ENCODE measurements around the gene DRP2. TPM values are rescaled to one million over a fixed set of nuclear protein-coding genes. Genes with fewer than 3 reads are reported as not detected.
"Not testable (repeated sequence)": the region's sequence is repeated elsewhere in the genome, so short reads cannot be mapped to it uniquely, and the experiment has no call there.

DRP2 gene
- polyA plus RNA-seq (ENCODE audit: insufficient read length in 4 of 4): 1 to 10 TPM; 1.5 to 2.2 (median 2.2) TPM

GRCh38 chrX:101219116-101219863 is at the start of gene DRP2:
TSS of gene DRP2 (plus strand) at chrX:101219786. CDS start at chrX:101231648, 11,862 bp downstream.
- DNase-seq (ENCODE audit: low read depth in 4 of 4, low spot score in 2 of 4): no peak

GRCh38 chrX:101171883-101172400 is 47.6 kb upstream of the DRP2 start:
- no peak for DNase-seq (ENCODE audit: low read depth in 4 of 4, low spot score in 2 of 4)

GRCh38 chrX:101176439-101176838 is 43.1 kb upstream of the DRP2 start:
- DNase-seq (ENCODE audit: low read depth in 4 of 4, low spot score in 2 of 4): no peak

GRCh38 chrX:101184876-101185275 is 34.7 kb upstream of the DRP2 start:
- DNase-seq (ENCODE audit: low read depth in 4 of 4, low spot score in 2 of 4): not testable (repeated sequence)

GRCh38 chrX:101187961-101188360 is 31.6 kb upstream of the DRP2 start:
- not testable (repeated sequence) for DNase-seq (ENCODE audit: low read depth in 4 of 4, low spot score in 2 of 4)

GRCh38 chrX:101190736-101191135 is 28.9 kb upstream of the DRP2 start:
- no peak for DNase-seq (ENCODE audit: low read depth in 4 of 4, low spot score in 2 of 4)

- no peak for DNase-seq (ENCODE audit: low read depth in 4 of 4, low spot score in 2 of 4)
Measured at GRCh38 chrX:101191217-101191750, 28.3 kb upstream of the DRP2 start.

- DNase-seq (ENCODE audit: low read depth in 4 of 4, low spot score in 2 of 4): no peak
Measured at GRCh38 chrX:101195442-101196173, 24.0 kb upstream of the DRP2 start.

- DNase-seq (ENCODE audit: low read depth in 4 of 4, low spot score in 2 of 4): no peak
Measured at GRCh38 chrX:101203761-101204351, 15.7 kb upstream of the DRP2 start.

- DNase-seq (ENCODE audit: low read depth in 4 of 4, low spot score in 2 of 4): no peak
Measured at GRCh38 chrX:101206471-101206870, 13.1 kb upstream of the DRP2 start.

GRCh38 chrX:101208152-101208905 is 11.3 kb upstream of the DRP2 start:
- DNase-seq (ENCODE audit: low read depth in 4 of 4, low spot score in 2 of 4): no peak

GRCh38 chrX:101210630-101211029 is 9.0 kb upstream of the DRP2 start:
- no peak for DNase-seq (ENCODE audit: low read depth in 4 of 4, low spot score in 2 of 4)

GRCh38 chrX:101217689-101218088 is 1.9 kb upstream of the DRP2 start:
- DNase-seq (ENCODE audit: low read depth in 4 of 4, low spot score in 2 of 4): no peak

GRCh38 chrX:101219864-101220346 is 319 bp downstream of the DRP2 start:
- DNase-seq (ENCODE audit: low read depth in 4 of 4, low spot score in 2 of 4): no peak

- no peak for DNase-seq (ENCODE audit: low read depth in 4 of 4, low spot score in 2 of 4)
Measured at GRCh38 chrX:101220662-101221260, 1.2 kb downstream of the DRP2 start.

- no peak for DNase-seq (ENCODE audit: low read depth in 4 of 4, low spot score in 2 of 4)
Measured at GRCh38 chrX:101223226-101223625, 3.6 kb downstream of the DRP2 start.

GRCh38 chrX:101229170-101229569 is 9.6 kb downstream of the DRP2 start:
- DNase-seq (ENCODE audit: low read depth in 4 of 4, low spot score in 2 of 4): no peak

GRCh38 chrX:101230636-101231035 is 11.1 kb downstream of the DRP2 start:
- DNase-seq (ENCODE audit: low read depth in 4 of 4, low spot score in 2 of 4): no peak

- DNase-seq (ENCODE audit: low read depth in 4 of 4, low spot score in 2 of 4): no peak
Measured at GRCh38 chrX:101231080-101231479, 11.5 kb downstream of the DRP2 start.

GRCh38 chrX:101232316-101232715 is 12.7 kb downstream of the DRP2 start:
- no peak for DNase-seq (ENCODE audit: low read depth in 4 of 4, low spot score in 2 of 4)
